ENCODE data around the gene MAPK8. TPM values are rescaled to one million over a fixed set of nuclear protein-coding genes. Genes with fewer than 3 reads are reported as not detected.

The MAPK8 gene
- total and polyA plus RNA-seq, 2 of the 4 experiments (the other 2 are of a cell fraction), result 41.5 to 54.7 TPM

DNA sequence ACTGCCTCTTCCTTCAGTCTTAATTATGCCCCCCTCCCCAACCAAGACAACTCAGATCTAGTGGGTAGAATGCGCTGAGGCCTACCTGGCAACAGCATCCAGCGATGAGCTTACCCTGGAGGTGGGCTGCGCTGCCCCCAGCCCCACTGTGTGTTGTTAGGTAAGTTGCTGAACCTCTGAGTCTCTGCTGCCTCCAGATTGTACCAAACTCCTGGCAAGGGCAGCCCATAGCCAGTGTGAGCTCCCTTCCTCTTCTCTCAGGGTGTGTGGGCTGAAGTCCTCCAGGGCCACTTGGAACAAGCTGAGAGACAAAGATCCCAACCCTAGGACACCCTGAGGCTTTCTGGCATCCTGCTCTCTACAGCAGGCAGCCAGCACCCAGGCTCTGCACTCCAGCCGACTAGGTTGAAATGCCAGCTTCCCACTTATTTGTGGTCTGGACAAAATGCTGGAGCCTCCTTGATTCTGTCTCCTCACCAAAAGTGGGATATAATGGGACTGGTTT lies 163.1 kb downstream of the MAPK8 start:
- Histone ChIP-seq H2BK5ac (ENCODE audit: low read depth, low read length, poor library complexity, severe bottlenecking) (no peak overlapping the region), H3K4me3 (ENCODE audit: insufficient read depth, low read depth, low read length) (no peak overlapping the region), H3K4me2 (ENCODE audit: low read depth, low read length) (no peak overlapping the region), H4K20me1 (ENCODE audit: insufficient read depth, low read length) (no peaks in the 10 kb centered on the region; the same call in 1 of the 2 replicates), H2BK15ac (ENCODE audit: low read depth, low read length) (no peak overlapping the region), H4K5ac (ENCODE audit: low read depth, low read length) (peak overlapping the region; percentile 17), H3K4me1 (ENCODE audit: control insufficient read depth, insufficient read depth, low read length) (peaks cover 14% of the 10 kb centered on the region), H4K8ac (ENCODE audit: low read depth in 2 of 2, low read length in 2 of 2) (no peak overlapping the region), H4K91ac (ENCODE audit: insufficient read depth, low read depth, low read length) (no peak overlapping the region), H2BK120ac (ENCODE audit: low read depth, low read length) (no peak overlapping the region), H3K9ac (ENCODE audit: low read depth, low read length) (no peak overlapping the region), H2BK20ac (ENCODE audit: low read depth, low read length) (no peak overlapping the region), H3K79me1 (ENCODE audit: low read depth in 1 of 2, low read length in 2 of 2) (peaks cover 15 to 60% of the 10 kb centered on the region in 2 experiments), H2AK9ac (replicated peaks; ENCODE audit: low read depth, low read length, poor library complexity) (no peak overlapping the region), H2AFZ (replicated peaks; ENCODE audit: low read length, poor library complexity) (no peak overlapping the region), H3K27ac (ENCODE audit: insufficient read depth, low read length) (no peak overlapping the region), H3K4ac (ENCODE audit: low read depth, low read length) (0 out of 2 replicates have a peak overlapping the region, but pooled peaks have one; percentile 69), H3K36me3 (ENCODE audit: control insufficient read depth, insufficient read depth, low read length) (no peaks in the 10 kb centered on the region), H2AK5ac (ENCODE audit: low read depth, low read length) (no peak overlapping the region; the same call in 1 of the 2 replicates), H3K18ac (ENCODE audit: low read depth, low read length) (peak overlapping the region; percentile 74; the same call in 1 of the 2 replicates), H3K14ac (replicated peaks; ENCODE audit: low read depth, low read length) (no peak overlapping the region), H3K9me1 (ENCODE audit: insufficient read depth, low read length) (peaks cover 8% of the 10 kb centered on the region; the same call in 1 of the 2 replicates), H3K56ac (ENCODE audit: extremely low read depth, insufficient read depth, low read length) (no peak overlapping the region), H3K23ac (ENCODE audit: low read depth, low read length) (no peak overlapping the region), H3K27me3 (ENCODE audit: control insufficient read depth, insufficient read depth, low read length) (no peaks in the 10 kb centered on the region), H3K9me3 (ENCODE audit: control insufficient read depth, insufficient read depth, low read length) (no peaks in the 10 kb centered on the region)
- DNase-seq (no peak), ATAC-seq (ENCODE audit: low read depth) (no peak)
- in situ Hi-C loops (cut with MboI; ENCODE audit: low sequenced_read_pairs) (no loop called here), intact Hi-C loops (cut with micrococcal nuclease) (no loop called here), dilution Hi-C loops (cut with HindIII; ENCODE audit: low sequenced_read_pairs, unreplicated experiment) (no loop called here)
- WGBS, 2 experiments (ENCODE audit: extremely low coverage in 2 of 2, insufficient read length in 1 of 2), result no CpG with 5 or more reads among the region's 4 CpGs
- no TSS peak for BruUV-seq (replicated peaks)
- POLR2A ChIA-PET (ENCODE audit: unreplicated experiment), result no interaction called here
- CTCF ChIA-PET, result no interaction called here
- TF ChIP-seq BHLHE40 (IDR thresholded peaks at IDR 0.05; ENCODE audit: low read depth, low read length), result no peak
- TF ChIP-seq MXI1 (IDR thresholded peaks at IDR 0.05; ENCODE audit: borderline replicate concordance, low read depth, low read length), result no peak
- TF ChIP-seq RFX5 (IDR thresholded peaks at IDR 0.05; ENCODE audit: low read depth, low read length), result no peak
- TF ChIP-seq RAD21 (IDR thresholded peaks at IDR 0.05; ENCODE audit: low read length), result no peak
- TF ChIP-seq, protein P1, sequence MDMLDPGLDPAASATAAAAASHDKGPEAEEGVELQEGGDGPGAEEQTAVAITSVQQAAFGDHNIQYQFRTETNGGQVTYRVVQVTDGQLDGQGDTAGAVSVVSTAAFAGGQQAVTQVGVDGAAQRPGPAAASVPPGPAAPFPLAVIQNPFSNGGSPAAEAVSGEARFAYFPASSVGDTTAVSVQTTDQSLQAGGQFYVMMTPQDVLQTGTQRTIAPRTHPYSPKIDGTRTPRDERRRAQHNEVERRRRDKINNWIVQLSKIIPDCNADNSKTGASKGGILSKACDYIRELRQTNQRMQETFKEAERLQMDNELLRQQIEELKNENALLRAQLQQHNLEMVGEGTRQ (IDR thresholded peaks at IDR 0.05; ENCODE audit: low read depth, low read length), result no peak
- TF ChIP-seq, protein P2, sequence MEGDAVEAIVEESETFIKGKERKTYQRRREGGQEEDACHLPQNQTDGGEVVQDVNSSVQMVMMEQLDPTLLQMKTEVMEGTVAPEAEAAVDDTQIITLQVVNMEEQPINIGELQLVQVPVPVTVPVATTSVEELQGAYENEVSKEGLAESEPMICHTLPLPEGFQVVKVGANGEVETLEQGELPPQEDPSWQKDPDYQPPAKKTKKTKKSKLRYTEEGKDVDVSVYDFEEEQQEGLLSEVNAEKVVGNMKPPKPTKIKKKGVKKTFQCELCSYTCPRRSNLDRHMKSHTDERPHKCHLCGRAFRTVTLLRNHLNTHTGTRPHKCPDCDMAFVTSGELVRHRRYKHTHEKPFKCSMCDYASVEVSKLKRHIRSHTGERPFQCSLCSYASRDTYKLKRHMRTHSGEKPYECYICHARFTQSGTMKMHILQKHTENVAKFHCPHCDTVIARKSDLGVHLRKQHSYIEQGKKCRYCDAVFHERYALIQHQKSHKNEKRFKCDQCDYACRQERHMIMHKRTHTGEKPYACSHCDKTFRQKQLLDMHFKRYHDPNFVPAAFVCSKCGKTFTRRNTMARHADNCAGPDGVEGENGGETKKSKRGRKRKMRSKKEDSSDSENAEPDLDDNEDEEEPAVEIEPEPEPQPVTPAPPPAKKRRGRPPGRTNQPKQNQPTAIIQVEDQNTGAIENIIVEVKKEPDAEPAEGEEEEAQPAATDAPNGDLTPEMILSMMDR (conservative IDR thresholded peaks at IDR 0.05; ENCODE audit: low read depth, low read length), result no peak
- no peak for TF ChIP-seq POLR2A (IDR thresholded peaks at IDR 0.05; ENCODE audit: low read depth, low read length)
- TF ChIP-seq MAFK (IDR thresholded peaks at IDR 0.05; ENCODE audit: low read depth, low read length), result no peak
- TF ChIP-seq, protein P3, sequence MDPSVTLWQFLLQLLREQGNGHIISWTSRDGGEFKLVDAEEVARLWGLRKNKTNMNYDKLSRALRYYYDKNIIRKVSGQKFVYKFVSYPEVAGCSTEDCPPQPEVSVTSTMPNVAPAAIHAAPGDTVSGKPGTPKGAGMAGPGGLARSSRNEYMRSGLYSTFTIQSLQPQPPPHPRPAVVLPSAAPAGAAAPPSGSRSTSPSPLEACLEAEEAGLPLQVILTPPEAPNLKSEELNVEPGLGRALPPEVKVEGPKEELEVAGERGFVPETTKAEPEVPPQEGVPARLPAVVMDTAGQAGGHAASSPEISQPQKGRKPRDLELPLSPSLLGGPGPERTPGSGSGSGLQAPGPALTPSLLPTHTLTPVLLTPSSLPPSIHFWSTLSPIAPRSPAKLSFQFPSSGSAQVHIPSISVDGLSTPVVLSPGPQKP (IDR thresholded peaks at IDR 0.05; ENCODE audit: borderline replicate concordance, low read depth, low read length), result no peak
- no peak for TF ChIP-seq CEBPB (IDR thresholded peaks at IDR 0.05; ENCODE audit: low read depth, low read length)
- no peak for TF ChIP-seq CHD1 (IDR thresholded peaks at IDR 0.05; ENCODE audit: low read depth, low read length)

Data from IMR-90 (cell line).